HEK293 (cell line): ENCODE results near the gene NT5M.

Experiments used
- OVOL3 ChIP-seq: fragments of 450-650 bp; formaldehyde crosslinking; IDR thresholded peaks from 2 replicates; pipeline ENCODE4 v1.5.1; 2016; ENCODE audit warnings: missing biosample characterization, missing genetic modification characterization
- SETDB1 ChIP-seq: IDR thresholded peaks from one replicate; pipeline ENCODE4 v1.6.1; 2017; ENCODE audit warnings: mild to moderate bottlenecking, low read length, moderate library complexity, mixed read lengths; ENCODE audit not compliant: insufficient read length
- ZNF146 ChIP-seq: fragments of 450-650 bp; formaldehyde crosslinking; IDR thresholded peaks from 2 replicates; pipeline ENCODE4 v1.5.1; 2016; ENCODE audit warnings: missing biosample characterization, missing genetic modification characterization
- ZNF175 ChIP-seq: fragments of 450-650 bp; formaldehyde crosslinking; IDR thresholded peaks from 2 replicates; pipeline ENCODE4 v1.5.1; 2016; ENCODE audit warnings: missing biosample characterization, missing genetic modification characterization
- ZNF311 ChIP-seq: fragments of 450-650 bp; formaldehyde crosslinking; IDR thresholded peaks from 2 replicates; pipeline ENCODE4 v1.5.1; 2017; ENCODE audit warnings: missing biosample characterization, missing genetic modification characterization, borderline replicate concordance
- ZNF510 ChIP-seq: fragments of 450-650 bp; formaldehyde crosslinking; IDR thresholded peaks from 2 replicates; pipeline ENCODE4 v1.5.1; 2018; ENCODE audit warnings: mild to moderate bottlenecking, missing genetic modification characterization, missing biosample characterization; ENCODE audit not compliant: insufficient replicate concordance
- TF ChIP-seq, protein P1 (sequence below): fragments of 450-650 bp; formaldehyde crosslinking; IDR thresholded peaks from 2 replicates; pipeline ENCODE4 v1.5.1; 2016; ENCODE audit warnings: missing biosample characterization, missing genetic modification characterization

DNA sequence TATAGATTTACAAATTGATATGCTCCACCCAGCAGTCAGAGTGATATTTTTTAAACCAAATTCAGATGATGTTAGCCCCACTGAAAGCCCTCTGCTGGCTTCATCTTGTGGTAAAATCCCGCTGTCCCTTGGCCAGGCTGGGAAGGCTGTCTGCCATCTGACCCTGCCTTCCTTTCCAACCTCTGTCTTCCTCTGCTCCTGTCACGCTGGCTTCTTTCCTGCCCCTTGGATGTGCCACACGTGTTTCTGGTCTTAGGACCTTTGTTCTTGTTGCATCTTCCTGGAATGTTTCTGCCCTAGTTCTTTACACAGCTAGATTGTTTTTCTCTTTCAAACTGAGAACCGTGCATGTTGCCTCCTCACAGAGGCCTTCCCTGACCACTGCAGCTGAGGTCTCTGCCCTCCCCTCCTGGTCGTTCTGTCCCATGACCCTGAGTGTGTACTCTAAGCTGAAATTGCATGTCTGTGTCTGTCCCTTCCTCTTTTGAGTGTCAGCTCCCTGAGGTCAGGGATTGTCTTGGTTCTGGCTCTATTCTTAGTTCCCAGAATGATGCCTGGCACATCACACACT lies 11.4 kb downstream of the NT5M start:
- TF ChIP-seq ZNF311 (tag by site-specific recombination) (no peak), ZNF146 (no peak), ZNF510 (tag by site-specific recombination) (no peak), OVOL3 (tag by site-specific recombination) (no peak), SETDB1 (no peak), ZNF175 (tag by site-specific recombination) (no peak)
- TF ChIP-seq, protein P1, sequence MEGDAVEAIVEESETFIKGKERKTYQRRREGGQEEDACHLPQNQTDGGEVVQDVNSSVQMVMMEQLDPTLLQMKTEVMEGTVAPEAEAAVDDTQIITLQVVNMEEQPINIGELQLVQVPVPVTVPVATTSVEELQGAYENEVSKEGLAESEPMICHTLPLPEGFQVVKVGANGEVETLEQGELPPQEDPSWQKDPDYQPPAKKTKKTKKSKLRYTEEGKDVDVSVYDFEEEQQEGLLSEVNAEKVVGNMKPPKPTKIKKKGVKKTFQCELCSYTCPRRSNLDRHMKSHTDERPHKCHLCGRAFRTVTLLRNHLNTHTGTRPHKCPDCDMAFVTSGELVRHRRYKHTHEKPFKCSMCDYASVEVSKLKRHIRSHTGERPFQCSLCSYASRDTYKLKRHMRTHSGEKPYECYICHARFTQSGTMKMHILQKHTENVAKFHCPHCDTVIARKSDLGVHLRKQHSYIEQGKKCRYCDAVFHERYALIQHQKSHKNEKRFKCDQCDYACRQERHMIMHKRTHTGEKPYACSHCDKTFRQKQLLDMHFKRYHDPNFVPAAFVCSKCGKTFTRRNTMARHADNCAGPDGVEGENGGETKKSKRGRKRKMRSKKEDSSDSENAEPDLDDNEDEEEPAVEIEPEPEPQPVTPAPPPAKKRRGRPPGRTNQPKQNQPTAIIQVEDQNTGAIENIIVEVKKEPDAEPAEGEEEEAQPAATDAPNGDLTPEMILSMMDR = no peak
